Choroid plexus epithelial cell (primary cell): ENCODE measurements around the gene RBM23.
A peak's percentile ranks its signal among the peaks of the same experiment; 100 is the strongest.

Experiments
- DNase-seq: peaks from one replicate; pipeline ENCODE4 v3.0.0-alpha.2; 2010; ENCODE audit warnings: low read depth
- H3K4me3 ChIP-seq: 2 replicates; pipeline ENCODE4 v1.5.1; 2011; ENCODE audit warnings: low read depth, mild to moderate bottlenecking, control low read depth, low read length, moderate library complexity
- CTCF ChIP-seq: conservative IDR thresholded peaks from 2 replicates; pipeline ENCODE4 v1.5.1; 2011; ENCODE audit warnings: low read depth, mild to moderate bottlenecking, control low read depth, inconsistent platforms, low read length, moderate library complexity

Gene RBM23

GRCh38 chr14:22887260-22887989 lies 31.5 kb downstream of the RBM23 start:
- TF ChIP-seq CTCF = no peak
- H3K4me3 ChIP-seq = peak overlapping the region; percentile 68
- peak; percentile 92 for DNase-seq

GRCh38 chr14:22886500-22887259 lies 32.3 kb downstream of the RBM23 start:
- H3K4me3 ChIP-seq = peak overlapping the region; percentile 68
- DNase-seq = peak; percentile 54
- TF ChIP-seq CTCF = peak; percentile 4

GRCh38 chr14:22885975-22886374 lies 33.0 kb downstream of the RBM23 start:
- DNase-seq = no peak
- H3K4me3 ChIP-seq = no peak overlapping the region
- TF ChIP-seq CTCF = no peak

- no peak for DNase-seq
- TF ChIP-seq CTCF = no peak
- H3K4me3 ChIP-seq = no peak overlapping the region
Measured at GRCh38 chr14:22884738-22885523, 34.0 kb downstream of the RBM23 start.

GRCh38 chr14:22884076-22884737 lies 34.7 kb downstream of the RBM23 start:
- DNase-seq = no peak
- no peak overlapping the region for H3K4me3 ChIP-seq
- no peak for TF ChIP-seq CTCF

GRCh38 chr14:22883173-22883976 lies 35.6 kb downstream of the RBM23 start, which contains the start of gene REM2:
Gene REM2 (plus strand): TSS chr14:22883222. CDS start chr14:22883288, 66 bp downstream.
- no peak within 1 kb of the TSS for H3K4me3 ChIP-seq
- no peak for TF ChIP-seq CTCF
- DNase-seq = no peak
